SK-N-SH (cell line): ENCODE data around the gene FADS2. TPM values are rescaled to one million over a fixed set of nuclear protein-coding genes. Genes with fewer than 3 reads are reported as not detected.

ENCODE experiments used
- CTCF ChIA-PET: fragments of 300-600, 350-600 bp; formaldehyde crosslinking; extraction: SDS; loops from one replicate; lab custom pipeline; 2021; lab: Yijun Ruan, JAX
- POLR2A ChIA-PET: fragments of 350-600 bp; sonication (Branson Sonifier 250); formaldehyde crosslinking; extraction: SDS; loops from one replicate; lab custom pipeline; 2020; ENCODE audit warnings: antibody characterized with exemption, inconsistent platforms; lab: Yijun Ruan, JAX
- DNase-seq: peaks from one replicate; pipeline ENCODE4 v3.0.0; 2012
- H2AFZ ChIP-seq: fragments of 200-600 bp; sonication (generic); 2 replicates; pipeline ENCODE4 v1.8.1; 2016; ENCODE audit warnings: antibody characterized with exemption, mild to moderate bottlenecking, low read depth
- H3F3A ChIP-seq: fragments of 200-600 bp; sonication (generic); replicated peaks from 2 replicates; pipeline ENCODE3; 2016; ENCODE audit warnings: antibody characterized with exemption, mild to moderate bottlenecking; ENCODE audit not compliant: insufficient read depth
- H3K27ac ChIP-seq, 2 experiments: fragments of 200-500 bp in 1 of 2; fragments of 200-600 bp in 1 of 2; sonication (Bioruptor generic) in 1 of 2; sonication (generic), shearing (Covaris generic) in 1 of 2; 2 replicates each; pipeline versions ENCODE4 v1.5.1 to v1.6.1; 2014 to 2016; ENCODE audit warnings: low read depth in 2 of 2, inconsistent platforms in 1 of 2, low read length in 1 of 2, mild to moderate bottlenecking in 1 of 2, mixed read lengths in 1 of 2
- H3K27me3 ChIP-seq: fragments of 200-600 bp; sonication (generic), shearing (Covaris generic); 2 replicates; pipeline ENCODE4 v1.6.1; 2016; ENCODE audit warnings: mixed run types; ENCODE audit not compliant: insufficient read depth
- H3K36me3 ChIP-seq, 2 experiments: fragments of 200-500 bp in 1 of 2; fragments of 200-600 bp in 1 of 2; sonication (Bioruptor generic) in 1 of 2; sonication (generic) in 1 of 2; replicated peaks in 1 of 2; 2 replicates each; pipeline versions ENCODE3 to v1.5.1; 2014 to 2016; ENCODE audit warnings: low read length in 1 of 2, mild to moderate bottlenecking in 1 of 2; ENCODE audit not compliant: insufficient read depth in 2 of 2, control insufficient read depth in 1 of 2
- H3K4me1 ChIP-seq, 2 experiments: fragments of 200-500 bp in 1 of 2; fragments of 200-600 bp in 1 of 2; sonication (Bioruptor generic) in 1 of 2; sonication (generic), shearing (Covaris generic) in 1 of 2; 2 replicates each; pipeline versions ENCODE4 v1.5.1 to v1.6.1; 2014 to 2016; ENCODE audit warnings: low read depth in 1 of 2, low read length in 1 of 2, mixed run types in 1 of 2; ENCODE audit not compliant: insufficient read depth in 2 of 2, control insufficient read depth in 1 of 2
- H3K4me2 ChIP-seq: fragments of 200-600 bp; sonication (generic), shearing (Covaris generic); 2 replicates; pipeline ENCODE4 v1.6.1; 2017; ENCODE audit warnings: mixed run types
- H3K4me3 ChIP-seq, 2 experiments: fragments of 200-500 bp in 1 of 2; fragments of 200-600 bp in 1 of 2; sonication (Bioruptor generic) in 1 of 2; sonication (generic), shearing (Covaris generic) in 1 of 2; 2 replicates each; pipeline versions ENCODE4 v1.5.1 to v1.8.1; 2014 to 2016; ENCODE audit warnings: low read depth in 2 of 2, inconsistent platforms in 1 of 2, low read length in 1 of 2, mild to moderate bottlenecking in 1 of 2, mixed read lengths in 1 of 2, moderate library complexity in 1 of 2
- H3K79me2 ChIP-seq: fragments of 200-600 bp; sonication (generic); 2 replicates; pipeline ENCODE4 v1.8.1; 2017; ENCODE audit warnings: mild to moderate bottlenecking; ENCODE audit not compliant: insufficient read depth
- H3K9ac ChIP-seq: fragments of 200-600 bp; sonication (generic); 2 replicates; pipeline ENCODE4 v1.6.1; 2017; ENCODE audit warnings: mixed run types
- H3K9me2 ChIP-seq: fragments of 200-600 bp; sonication (generic); 2 replicates; pipeline ENCODE4 v1.6.1; 2017; ENCODE audit warnings: mixed run types
- H3K9me3 ChIP-seq: fragments of 200-600 bp; sonication (generic); 2 replicates; pipeline ENCODE4 v1.6.1; 2017; ENCODE audit warnings: mixed run types, mild to moderate bottlenecking, moderate library complexity
- H4K20me1 ChIP-seq: fragments of 200-600 bp; sonication (generic); 2 replicates; pipeline ENCODE4 v1.6.1; 2017; ENCODE audit warnings: mild to moderate bottlenecking, mixed run types; ENCODE audit not compliant: insufficient read depth
- ELF1 ChIP-seq: IDR thresholded peaks from 2 replicates; pipeline ENCODE4 v1.4.0; 2012
- EP300 ChIP-seq, 2 experiments: IDR thresholded peaks; 2 replicates each; pipeline versions ENCODE4 v1.4.0 to v1.6.1; 2012; ENCODE audit warnings: borderline replicate concordance in 1 of 2, low read depth in 1 of 2, low read length in 1 of 2
- FOSL2 ChIP-seq: IDR thresholded peaks from 2 replicates; pipeline ENCODE4 v1.4.0; 2012; ENCODE audit warnings: low read depth, mild to moderate bottlenecking, moderate library complexity, borderline replicate concordance
- FOXJ3 ChIP-seq: sonication (generic); formaldehyde crosslinking; IDR thresholded peaks from 2 replicates; pipeline ENCODE4 v1.5.1; 2020; ENCODE audit warnings: mild to moderate bottlenecking, missing genetic modification reagents
- GABPA ChIP-seq: IDR thresholded peaks from 2 replicates; pipeline ENCODE4 v1.4.0; 2012; ENCODE audit warnings: low read depth, mild to moderate bottlenecking
- IRF3 ChIP-seq: fragments of 150-350 bp; IDR thresholded peaks from 2 replicates; pipeline ENCODE4 v1.6.1; 2016; ENCODE audit warnings: mild to moderate bottlenecking, low read depth, low read length
- JUND ChIP-seq: IDR thresholded peaks from 2 replicates; pipeline ENCODE4 v1.4.0; 2012
- MAX ChIP-seq: IDR thresholded peaks from 2 replicates; pipeline ENCODE4 v1.4.0; 2012; ENCODE audit warnings: low read depth
- RAD21 ChIP-seq: IDR thresholded peaks from 2 replicates; pipeline ENCODE4 v1.6.1; 2012; ENCODE audit warnings: mild to moderate bottlenecking, low read length
- RCOR1 ChIP-seq: fragments of 150-350 bp; IDR thresholded peaks from 2 replicates; pipeline ENCODE4 v1.6.1; 2017; ENCODE audit warnings: antibody characterized with exemption, low read length
- REST ChIP-seq: IDR thresholded peaks from 2 replicates; pipeline ENCODE4 v1.6.1; 2012; ENCODE audit warnings: mild to moderate bottlenecking, low read depth, low read length, moderate library complexity
- RFX5 ChIP-seq: IDR thresholded peaks from 2 replicates; pipeline ENCODE4 v1.6.1; 2012; ENCODE audit warnings: mild to moderate bottlenecking, improper control_type of control experiment, low read length
- RXRA ChIP-seq: IDR thresholded peaks from 2 replicates; pipeline ENCODE4 v1.4.0; 2012; ENCODE audit warnings: low read depth, mild to moderate bottlenecking, borderline replicate concordance
- SIN3A ChIP-seq: IDR thresholded peaks from 2 replicates; pipeline ENCODE4 v1.6.1; 2012; ENCODE audit warnings: low read depth, mild to moderate bottlenecking, low read length, moderate library complexity, borderline replicate concordance
- TEAD4 ChIP-seq: IDR thresholded peaks from 2 replicates; pipeline ENCODE4 v1.4.0; 2012; ENCODE audit warnings: mild to moderate bottlenecking, borderline replicate concordance; ENCODE audit not compliant: insufficient read depth
- ZBTB33 ChIP-seq: IDR thresholded peaks from 2 replicates; pipeline ENCODE4 v1.4.0; 2012; ENCODE audit warnings: low read depth, borderline replicate concordance
- WGBS: methylation state at CpG from one replicate; pipeline ENCODE4 v1.1.6; 2017; ENCODE audit warnings: low lambda C conversion rate; 5-methylcytosine and 5-hydroxymethylcytosine counted together
- polyA plus RNA-seq, 3 experiments: library from polyadenylated mRNA; depleted of rRNA; stranded (reverse); fragments of >200 nt; gene quantifications; 2 replicates each; pipeline ENCODE4 v1.2.3, GENCODE V29; 2012

Gene FADS2
- polyA plus RNA-seq, 1 of the 3 experiments (the other 2 are of a cell fraction): 67.8 TPM

- DNase-seq: no peak
- Histone ChIP-seq H3F3A (no peaks in the 10 kb centered on the region), H3K27ac (no peak overlapping the region), H2AFZ (no peak overlapping the region), H3K79me2 (no peaks in the 10 kb centered on the region), H3K4me3 (no peak overlapping the region), H3K9me3 (no peaks in the 10 kb centered on the region), H3K9ac (no peak overlapping the region), H3K36me3 (peaks cover 0 to 15% of the 10 kb centered on the region in 2 experiments), H3K27me3 (no peaks in the 10 kb centered on the region), H4K20me1 (no peaks in the 10 kb centered on the region), H3K4me2 (no peak overlapping the region), H3K9me2 (no peaks in the 10 kb centered on the region), H3K4me1 (peaks cover 0 to 13% of the 10 kb centered on the region in 2 experiments; a peak in 2 of 4 replicates)
- TF ChIP-seq EP300 (IDR thresholded peaks at IDR 0.05; ENCODE audit: borderline replicate concordance in 1 of 2, low read depth in 1 of 2, low read length in 1 of 2) (no peak), RFX5 (no peak), IRF3 (no peak), FOXJ3 (CRISPR knock-in tag) (no peak), RCOR1 (no peak), MAX (no peak), TEAD4 (no peak), ZBTB33 (no peak), FOSL2 (no peak), RXRA (no peak), RAD21 (no peak), GABPA (no peak), ELF1 (no peak), JUND (no peak), REST (no peak), SIN3A (no peak)
- CTCF ChIA-PET: interaction anchor here (1.0 to 10.6 kb wide), 7 partner anchors 8 to 235 kb away, joined by 3 to 91 read pairs (median 14); no protein-coding TSS in a partner anchor
- POLR2A ChIA-PET: interaction anchor here (0.6 to 1.3 kb wide), 2 partner anchors 49 to 95 kb away, joined by 3 read pairs; no protein-coding TSS in a partner anchor
- 91% methylated on average over 8 of the region's 16 CpGs for WGBS
These were observed 45.7 kb downstream of the FADS2 start for GRCh38 chr11:61873588-61874376.
